Measurements from ENCODE around the gene DSE.

The DSE gene

DNA sequence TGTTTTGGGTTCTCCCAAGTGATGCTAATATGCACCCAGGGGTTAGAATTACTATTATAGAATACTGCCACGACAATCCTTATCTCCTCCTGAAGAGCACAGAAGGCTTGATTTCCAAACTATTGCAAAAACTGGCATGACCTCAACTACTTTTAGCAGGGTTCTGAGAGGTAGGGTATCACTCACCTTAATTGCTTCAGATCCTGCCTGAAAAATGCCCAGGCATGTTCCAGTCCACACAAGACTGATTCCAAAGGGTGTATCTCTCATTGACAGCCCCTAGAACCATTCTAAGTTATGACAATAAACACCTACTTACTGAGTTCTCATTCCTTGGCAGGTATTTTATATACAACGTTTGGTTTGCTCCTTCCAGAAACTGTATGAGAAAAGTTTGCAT lies 5.0 kb upstream of the DSE start:
- H4K20me1 ChIP-seq (ENCODE audit: low read depth, low read length): no peaks in the 10 kb centered on the region
- no peak overlapping the region for H2AFZ ChIP-seq (ENCODE audit: low read depth, low read length, severe bottlenecking)
- H3K9me2 ChIP-seq (replicated peaks; ENCODE audit: insufficient read depth, low read length): no peaks in the 10 kb centered on the region
- H3K27me3 ChIP-seq (ENCODE audit: low read length): no peaks in the 10 kb centered on the region; the same call in 1 of the 2 replicates
- TF ChIP-seq EZH2phosphoT487 (conservative IDR thresholded peaks at IDR 0.05; ENCODE audit: low read length): no peak
- TF ChIP-seq, protein P1, sequence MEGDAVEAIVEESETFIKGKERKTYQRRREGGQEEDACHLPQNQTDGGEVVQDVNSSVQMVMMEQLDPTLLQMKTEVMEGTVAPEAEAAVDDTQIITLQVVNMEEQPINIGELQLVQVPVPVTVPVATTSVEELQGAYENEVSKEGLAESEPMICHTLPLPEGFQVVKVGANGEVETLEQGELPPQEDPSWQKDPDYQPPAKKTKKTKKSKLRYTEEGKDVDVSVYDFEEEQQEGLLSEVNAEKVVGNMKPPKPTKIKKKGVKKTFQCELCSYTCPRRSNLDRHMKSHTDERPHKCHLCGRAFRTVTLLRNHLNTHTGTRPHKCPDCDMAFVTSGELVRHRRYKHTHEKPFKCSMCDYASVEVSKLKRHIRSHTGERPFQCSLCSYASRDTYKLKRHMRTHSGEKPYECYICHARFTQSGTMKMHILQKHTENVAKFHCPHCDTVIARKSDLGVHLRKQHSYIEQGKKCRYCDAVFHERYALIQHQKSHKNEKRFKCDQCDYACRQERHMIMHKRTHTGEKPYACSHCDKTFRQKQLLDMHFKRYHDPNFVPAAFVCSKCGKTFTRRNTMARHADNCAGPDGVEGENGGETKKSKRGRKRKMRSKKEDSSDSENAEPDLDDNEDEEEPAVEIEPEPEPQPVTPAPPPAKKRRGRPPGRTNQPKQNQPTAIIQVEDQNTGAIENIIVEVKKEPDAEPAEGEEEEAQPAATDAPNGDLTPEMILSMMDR (IDR thresholded peaks at IDR 0.05; ENCODE audit: insufficient read depth, low read length, poor library complexity, severe bottlenecking): no peak
- no peak overlapping the region for H3K27ac ChIP-seq (ENCODE audit: low read depth, low read length)
- H3K4me2 ChIP-seq (ENCODE audit: low read depth, low read length, poor library complexity, severe bottlenecking): no peak overlapping the region
- no peak overlapping the region for H3K4me3 ChIP-seq (ENCODE audit: insufficient read depth, low read length, poor library complexity, severe bottlenecking)
- H3K79me2 ChIP-seq (ENCODE audit: insufficient read depth, low read length): no peaks in the 10 kb centered on the region
- H3K36me3 ChIP-seq (ENCODE audit: low read length): no peaks in the 10 kb centered on the region
- H3F3A ChIP-seq (ENCODE audit: insufficient read depth): no peaks in the 10 kb centered on the region
- no peaks in the 10 kb centered on the region for H3K9me3 ChIP-seq (ENCODE audit: insufficient read depth, low read length)
- no peak overlapping the region for H3K9ac ChIP-seq (ENCODE audit: low read length)

DNA sequence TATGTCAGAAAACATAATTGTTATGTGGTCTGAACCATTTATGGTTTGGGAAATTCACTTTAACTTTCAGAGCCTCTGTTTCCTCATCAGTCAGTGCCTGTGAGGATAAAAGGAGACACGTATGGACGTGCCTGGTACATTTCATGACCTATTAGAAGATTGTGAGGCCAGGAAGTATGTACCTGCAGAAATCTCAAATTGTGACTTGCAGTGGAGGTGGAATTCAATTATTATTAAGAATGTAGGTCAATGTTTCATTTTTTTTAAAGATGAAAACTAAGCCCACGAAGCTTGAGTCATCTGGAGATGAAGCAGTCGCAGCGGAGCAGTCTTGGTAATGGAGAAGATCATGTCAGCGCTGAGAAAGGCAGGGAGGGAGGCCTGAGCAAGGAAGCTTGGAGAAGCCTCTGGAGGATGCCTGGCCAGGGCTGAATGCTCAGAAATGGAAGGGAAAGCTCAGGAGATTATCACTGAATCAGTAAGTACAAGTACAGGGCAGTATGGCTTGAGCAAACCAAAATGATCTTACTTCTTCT lies 3.9 kb upstream of the DSE start:
- TF ChIP-seq EZH2phosphoT487 (conservative IDR thresholded peaks at IDR 0.05; ENCODE audit: low read length): no peak
- TF ChIP-seq, protein P1 (IDR thresholded peaks at IDR 0.05; ENCODE audit: insufficient read depth, low read length, poor library complexity, severe bottlenecking): no peak
- H3K4me2 ChIP-seq (ENCODE audit: low read depth, low read length, poor library complexity, severe bottlenecking): no peak overlapping the region
- no peaks in the 10 kb centered on the region for H3K9me2 ChIP-seq (replicated peaks; ENCODE audit: insufficient read depth, low read length)
- H3K27ac ChIP-seq (ENCODE audit: low read depth, low read length): no peak overlapping the region
- no peak overlapping the region for H2AFZ ChIP-seq (ENCODE audit: low read depth, low read length, severe bottlenecking)
- no peaks in the 10 kb centered on the region for H3F3A ChIP-seq (ENCODE audit: insufficient read depth)
- no peak overlapping the region for H3K4me3 ChIP-seq (ENCODE audit: insufficient read depth, low read length, poor library complexity, severe bottlenecking)
- no peak overlapping the region for H3K9ac ChIP-seq (ENCODE audit: low read length)
- no peaks in the 10 kb centered on the region for H3K9me3 ChIP-seq (ENCODE audit: insufficient read depth, low read length)
- no peaks in the 10 kb centered on the region; the same call in 1 of the 2 replicates for H3K27me3 ChIP-seq (ENCODE audit: low read length)
- no peaks in the 10 kb centered on the region for H3K79me2 ChIP-seq (ENCODE audit: insufficient read depth, low read length)
- H4K20me1 ChIP-seq (ENCODE audit: low read depth, low read length): no peaks in the 10 kb centered on the region
- H3K36me3 ChIP-seq (ENCODE audit: low read length): no peaks in the 10 kb centered on the region

GRCh38 chr6:116369540-116369939 lies 1.2 kb upstream of the DSE start:
- Histone ChIP-seq H3K9ac (ENCODE audit: low read length) (no peak overlapping the region), H3K79me2 (ENCODE audit: insufficient read depth, low read length) (no peaks in the 10 kb centered on the region), H3F3A (ENCODE audit: insufficient read depth) (no peaks in the 10 kb centered on the region), H3K4me2 (ENCODE audit: low read depth, low read length, poor library complexity, severe bottlenecking) (no peak overlapping the region), H3K9me3 (ENCODE audit: insufficient read depth, low read length) (no peaks in the 10 kb centered on the region), H2AFZ (ENCODE audit: low read depth, low read length, severe bottlenecking) (no peak overlapping the region), H3K9me2 (replicated peaks; ENCODE audit: insufficient read depth, low read length) (no peaks in the 10 kb centered on the region), H4K20me1 (ENCODE audit: low read depth, low read length) (no peaks in the 10 kb centered on the region), H3K4me3 (ENCODE audit: insufficient read depth, low read length, poor library complexity, severe bottlenecking) (no peak overlapping the region), H3K27ac (ENCODE audit: low read depth, low read length) (no peak overlapping the region), H3K36me3 (ENCODE audit: low read length) (no peaks in the 10 kb centered on the region), H3K27me3 (ENCODE audit: low read length) (no peaks in the 10 kb centered on the region; the same call in 1 of the 2 replicates)
- TF ChIP-seq, protein P1 (IDR thresholded peaks at IDR 0.05; ENCODE audit: insufficient read depth, low read length, poor library complexity, severe bottlenecking): no peak
- no peak for TF ChIP-seq EZH2phosphoT487 (conservative IDR thresholded peaks at IDR 0.05; ENCODE audit: low read length)
